ENCODE measurements around the gene TIMP2.

TIMP2 gene

DNA sequence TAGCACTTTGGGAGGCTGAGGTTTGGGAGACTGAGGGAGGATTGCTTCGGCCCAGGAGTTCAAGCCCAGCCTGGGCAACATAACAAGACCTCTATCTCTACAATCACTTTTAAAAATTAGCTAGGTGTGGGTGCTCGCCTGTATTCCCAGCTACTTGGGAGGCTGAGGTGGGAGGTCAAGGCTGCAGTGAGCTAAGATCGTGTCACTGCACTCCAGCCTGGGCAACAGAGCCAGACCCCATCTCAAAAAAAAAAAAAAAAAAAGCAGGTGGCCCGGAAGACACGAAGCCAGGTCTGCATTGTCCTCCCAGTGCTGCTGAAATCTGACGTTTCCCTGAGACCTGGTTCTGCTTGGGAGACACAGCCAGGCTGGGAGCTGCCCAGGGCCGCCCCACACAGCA lies 18.8 kb upstream of the TIMP2 start:
- H3K4me1 ChIP-seq (ENCODE audit: insufficient read depth, low read length): no peaks in the 10 kb centered on the region; the same call in 1 of the 2 replicates
- H3K9ac ChIP-seq (ENCODE audit: low read depth, low read length): no peak overlapping the region
- H3K36me3 ChIP-seq (ENCODE audit: insufficient read depth, low read length): no peaks in the 10 kb centered on the region
- no peak overlapping the region for H3K4me3 ChIP-seq (ENCODE audit: low read length)
- no peak overlapping the region for H3K27ac ChIP-seq (ENCODE audit: low read depth, low read length)
- WGBS: 92% methylated on average over 5 of the region's 7 CpGs
- no peaks in the 10 kb centered on the region for H3K9me3 ChIP-seq (ENCODE audit: insufficient read depth, low read depth, low read length)
- no peaks in the 10 kb centered on the region for H3K27me3 ChIP-seq (ENCODE audit: insufficient read depth, low read length)

DNA sequence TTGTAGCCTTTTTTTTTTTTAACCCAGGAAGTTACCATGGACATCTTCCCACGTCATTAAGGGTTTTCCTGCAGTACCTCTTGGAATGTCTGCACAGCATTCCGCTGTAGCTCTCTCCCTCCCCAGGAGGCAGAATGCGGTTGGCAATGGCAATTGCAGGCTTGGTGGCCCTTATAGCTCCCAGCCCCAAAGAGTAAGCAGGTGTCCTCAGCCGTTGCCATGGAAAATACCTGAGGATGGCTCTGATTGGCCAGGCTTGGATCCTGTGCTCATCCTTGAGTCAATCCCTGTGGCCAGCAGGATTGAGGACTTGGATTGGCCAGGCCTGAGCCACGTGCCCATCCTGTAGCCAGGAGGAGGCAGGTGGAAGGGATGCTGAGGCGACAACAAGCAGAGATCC lies 15.5 kb upstream of the TIMP2 start:
- H3K4me1 ChIP-seq (ENCODE audit: insufficient read depth, low read length): no peaks in the 10 kb centered on the region
- no peak overlapping the region for H3K4me3 ChIP-seq (ENCODE audit: low read length)
- no peak overlapping the region for H3K27ac ChIP-seq (ENCODE audit: low read depth, low read length)
- WGBS: 66% methylated on average over 6 of the region's 6 CpGs
- no peak overlapping the region for H3K9ac ChIP-seq (ENCODE audit: low read depth, low read length)
- no peaks in the 10 kb centered on the region for H3K27me3 ChIP-seq (ENCODE audit: insufficient read depth, low read length)
- H3K36me3 ChIP-seq (ENCODE audit: insufficient read depth, low read length): no peaks in the 10 kb centered on the region
- H3K9me3 ChIP-seq (ENCODE audit: insufficient read depth, low read depth, low read length): no peaks in the 10 kb centered on the region

DNA sequence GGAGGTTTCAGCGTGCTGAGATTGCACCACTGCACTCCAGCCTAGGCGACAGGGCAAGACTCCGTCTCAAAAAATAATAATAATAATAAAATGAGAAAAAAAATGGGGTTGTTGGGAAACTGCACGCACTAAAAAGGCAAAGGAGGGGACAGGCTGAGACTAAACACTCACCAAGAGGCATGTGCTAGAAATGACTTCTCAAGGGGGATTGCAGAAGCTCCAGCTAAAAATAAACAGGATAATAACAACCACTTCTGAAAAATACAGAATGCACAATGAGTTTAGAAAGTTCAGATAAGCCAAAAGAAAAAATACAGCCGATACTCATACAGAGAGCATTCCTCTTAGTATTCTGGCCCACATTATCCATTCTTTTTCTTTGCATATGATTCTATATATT lies 15.1 kb upstream of the TIMP2 start:
- Histone ChIP-seq H3K36me3 (ENCODE audit: insufficient read depth, low read length) (no peaks in the 10 kb centered on the region), H3K9me3 (ENCODE audit: insufficient read depth, low read depth, low read length) (no peaks in the 10 kb centered on the region), H3K4me1 (ENCODE audit: insufficient read depth, low read length) (no peaks in the 10 kb centered on the region), H3K27me3 (ENCODE audit: insufficient read depth, low read length) (no peaks in the 10 kb centered on the region), H3K9ac (ENCODE audit: low read depth, low read length) (no peak overlapping the region), H3K4me3 (ENCODE audit: low read length) (no peak overlapping the region), H3K27ac (ENCODE audit: low read depth, low read length) (no peak overlapping the region)
- WGBS: 80% methylated on average over 3 of the region's 5 CpGs

DNA sequence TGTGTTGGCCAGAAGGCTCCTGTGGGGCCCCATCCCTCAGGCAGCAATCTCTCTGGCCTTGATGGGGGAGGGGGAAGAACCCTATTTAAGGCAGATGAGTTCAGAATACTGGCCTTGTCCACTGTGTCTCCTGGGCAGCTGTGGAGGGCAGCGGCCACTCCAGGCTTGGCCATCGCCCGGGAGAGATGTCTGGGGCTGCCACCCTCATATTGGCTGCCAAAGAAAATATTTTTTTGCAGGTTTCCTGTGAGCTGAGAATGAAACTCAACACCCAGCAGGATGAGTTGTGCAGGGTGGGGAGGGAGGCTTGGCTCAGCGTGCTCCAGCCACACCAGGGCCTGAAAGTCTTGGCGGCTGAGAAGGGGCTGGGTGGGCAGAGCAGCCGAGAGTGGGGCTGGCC lies 14.4 kb upstream of the TIMP2 start:
- no peak overlapping the region for H3K4me3 ChIP-seq (ENCODE audit: low read length)
- H3K9ac ChIP-seq (ENCODE audit: low read depth, low read length): no peak overlapping the region
- 92% methylated on average over 6 of the region's 6 CpGs for WGBS
- no peaks in the 10 kb centered on the region for H3K36me3 ChIP-seq (ENCODE audit: insufficient read depth, low read length)
- H3K27ac ChIP-seq (ENCODE audit: low read depth, low read length): no peak overlapping the region
- peaks cover under 1% of the 10 kb centered on the region; the same call in 1 of the 2 replicates for H3K4me1 ChIP-seq (ENCODE audit: insufficient read depth, low read length)
- no peaks in the 10 kb centered on the region for H3K9me3 ChIP-seq (ENCODE audit: insufficient read depth, low read depth, low read length)
- H3K27me3 ChIP-seq (ENCODE audit: insufficient read depth, low read length): no peaks in the 10 kb centered on the region

DNA sequence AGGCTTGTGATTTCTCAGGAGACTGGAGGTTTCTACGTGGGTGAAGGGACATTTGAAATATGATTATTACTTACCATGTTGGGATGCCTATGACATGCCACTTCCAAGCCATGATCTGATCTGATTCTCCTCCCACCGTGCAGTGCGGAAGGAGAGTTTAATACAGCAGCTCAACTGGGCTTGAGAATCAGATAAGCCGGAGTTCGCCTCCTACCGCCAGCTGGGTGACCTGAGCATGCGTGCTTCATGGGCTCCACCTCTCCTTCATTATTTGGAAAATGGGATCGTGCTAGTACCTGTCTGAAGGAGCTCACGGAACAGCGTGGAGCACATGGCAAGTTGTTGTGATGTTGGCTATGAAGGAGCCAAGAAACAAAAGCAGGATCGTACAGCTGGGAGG lies 12.4 kb upstream of the TIMP2 start:
- no peak overlapping the region for H3K4me3 ChIP-seq (ENCODE audit: low read length)
- H3K4me1 ChIP-seq (ENCODE audit: insufficient read depth, low read length): peaks cover 12% of the 10 kb centered on the region; the same call in 1 of the 2 replicates
- 85% methylated on average over 11 of the region's 11 CpGs for WGBS

DNA sequence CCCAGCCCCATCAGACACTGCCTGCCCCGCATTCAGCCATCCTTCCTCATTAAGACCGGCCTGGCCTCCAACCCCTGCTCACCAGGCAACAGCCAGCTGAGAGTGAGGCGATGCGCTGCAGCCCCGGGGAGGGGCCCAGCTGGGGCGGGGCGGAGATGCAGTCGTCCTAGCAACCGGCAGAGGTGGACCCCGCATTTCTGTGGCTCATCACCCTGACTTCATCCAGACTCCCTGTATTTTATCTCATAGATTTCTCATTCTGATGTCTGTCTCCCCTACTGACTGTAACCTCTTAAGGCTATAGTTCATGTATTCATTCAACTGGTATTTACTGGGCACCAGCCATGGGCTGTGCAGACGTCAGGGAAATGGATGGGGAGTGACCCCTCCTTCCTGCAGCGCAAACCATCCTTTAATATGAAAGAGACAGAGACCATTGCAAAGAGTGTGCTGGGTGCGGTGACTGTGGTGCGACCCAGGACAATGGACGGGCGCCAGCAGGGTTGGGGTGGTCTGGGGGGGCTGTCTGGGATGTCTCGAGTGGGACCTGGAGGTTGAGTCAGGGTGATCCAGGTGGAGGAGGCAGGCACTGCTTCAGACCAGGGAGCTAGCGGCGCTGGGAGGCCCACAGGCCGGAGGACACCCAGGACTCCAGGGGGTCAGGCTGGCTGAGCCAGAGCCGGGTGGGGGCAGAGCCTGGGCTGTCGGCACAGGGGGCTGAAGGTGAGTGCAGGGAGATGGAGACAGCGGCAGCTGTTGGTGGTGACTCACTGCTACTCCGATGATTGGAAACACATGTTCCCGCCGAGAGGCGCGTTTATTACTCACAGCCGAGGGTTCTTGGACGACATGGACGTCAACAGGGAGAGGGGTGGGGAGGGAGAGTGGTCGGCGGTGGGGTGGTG lies 10.5 kb upstream of the TIMP2 start:
- Histone ChIP-seq H3K9me3 (ENCODE audit: insufficient read depth, low read depth, low read length) (no peaks in the 10 kb centered on the region), H3K9ac (ENCODE audit: low read depth, low read length) (no peak overlapping the region), H3K27me3 (ENCODE audit: insufficient read depth, low read length) (no peaks in the 10 kb centered on the region), H3K36me3 (ENCODE audit: insufficient read depth, low read length) (no peaks in the 10 kb centered on the region), H3K27ac (ENCODE audit: low read depth, low read length) (no peak overlapping the region), H3K4me1 (ENCODE audit: insufficient read depth, low read length) (peaks cover 12% of the 10 kb centered on the region; the same call in 1 of the 2 replicates), H3K4me3 (ENCODE audit: low read length) (no peak overlapping the region)
- 89% methylated on average over 33 of the region's 33 CpGs for WGBS

More for the DNA sequence above, 12.4 kb upstream of the TIMP2 start:
- Histone ChIP-seq H3K27me3 (ENCODE audit: insufficient read depth, low read length) (no peaks in the 10 kb centered on the region), H3K36me3 (ENCODE audit: insufficient read depth, low read length) (no peaks in the 10 kb centered on the region), H3K9ac (ENCODE audit: low read depth, low read length) (no peak overlapping the region), H3K9me3 (ENCODE audit: insufficient read depth, low read depth, low read length) (no peaks in the 10 kb centered on the region), H3K27ac (ENCODE audit: low read depth, low read length) (no peak overlapping the region)

DNA sequence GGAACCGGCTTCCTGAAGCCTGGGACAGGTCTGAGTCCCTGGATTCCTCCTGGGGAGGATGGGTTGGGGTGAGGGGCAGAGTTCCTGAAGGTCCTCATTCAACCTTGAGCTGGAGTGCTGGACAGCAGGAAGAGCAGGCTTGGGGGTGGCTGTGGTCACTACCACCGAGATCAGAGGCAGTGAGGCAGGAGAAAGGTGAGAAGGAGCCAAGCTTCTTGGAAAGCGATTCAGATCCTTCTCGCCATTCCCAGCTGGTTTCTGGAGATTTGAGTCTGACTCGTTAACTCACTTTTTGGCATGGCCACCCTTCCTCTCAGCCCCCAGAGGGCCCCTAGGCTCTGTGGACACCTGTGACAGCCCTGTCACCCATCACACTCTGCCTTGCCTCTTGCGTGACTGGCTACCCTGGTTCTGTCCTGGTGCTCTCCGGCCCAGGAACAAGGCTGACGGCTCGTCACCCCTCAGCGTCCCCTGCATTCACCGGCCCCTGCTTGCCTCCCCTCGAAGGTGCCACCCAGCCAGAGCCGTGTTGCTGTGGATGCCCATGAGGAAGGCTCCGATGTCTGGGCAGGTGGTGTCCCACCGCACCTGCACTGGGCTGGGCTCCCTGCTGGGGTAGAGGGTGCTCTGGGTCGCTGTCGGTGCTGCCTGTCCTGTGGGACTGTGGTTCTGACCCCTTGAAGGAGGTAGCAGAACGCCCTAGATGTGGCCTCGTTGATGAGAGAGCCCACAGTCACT lies 9.7 kb upstream of the TIMP2 start:
- WGBS: 84% methylated on average over 19 of the region's 19 CpGs
- Histone ChIP-seq H3K36me3 (ENCODE audit: insufficient read depth, low read length) (no peaks in the 10 kb centered on the region), H3K27me3 (ENCODE audit: insufficient read depth, low read length) (no peaks in the 10 kb centered on the region), H3K9me3 (ENCODE audit: insufficient read depth, low read depth, low read length) (no peaks in the 10 kb centered on the region), H3K27ac (ENCODE audit: low read depth, low read length) (no peak overlapping the region), H3K4me1 (ENCODE audit: insufficient read depth, low read length) (peaks cover 12% of the 10 kb centered on the region; the same call in 1 of the 2 replicates), H3K4me3 (ENCODE audit: low read length) (no peak overlapping the region), H3K9ac (ENCODE audit: low read depth, low read length) (no peak overlapping the region)

DNA sequence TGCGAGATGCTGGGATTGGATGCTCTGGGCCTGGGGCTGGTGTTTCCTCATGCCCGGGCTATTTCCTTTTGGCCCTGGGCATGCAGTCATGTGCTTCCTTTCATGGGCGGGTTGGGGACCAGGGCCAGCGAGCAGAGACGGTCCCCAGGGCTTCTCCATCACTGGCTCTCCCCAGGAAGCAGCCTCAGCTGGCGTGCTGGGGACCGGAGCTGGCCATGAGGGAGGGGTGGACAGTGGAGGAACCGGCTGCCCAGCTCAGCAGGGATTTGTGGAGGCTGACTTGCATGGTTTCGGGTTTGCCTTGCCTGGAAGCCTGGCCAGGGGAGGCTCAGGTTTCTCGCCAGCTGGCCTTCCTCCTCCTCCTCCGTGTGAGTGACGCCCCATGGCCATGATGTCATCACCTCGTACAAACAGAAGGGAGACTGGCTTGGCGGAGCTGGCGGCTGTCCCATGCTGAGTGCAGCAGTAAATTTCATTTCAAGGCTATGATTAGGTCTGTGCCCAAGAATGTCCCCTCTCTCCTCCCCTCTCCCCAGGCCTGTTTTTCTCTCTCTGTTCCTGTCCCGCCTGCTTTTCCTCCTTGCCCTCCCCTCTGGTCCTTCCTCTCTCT lies 8.9 kb upstream of the TIMP2 start:
- H3K4me1 ChIP-seq (ENCODE audit: insufficient read depth, low read length): peaks cover 12% of the 10 kb centered on the region; the same call in 1 of the 2 replicates
- no peak overlapping the region for H3K27ac ChIP-seq (ENCODE audit: low read depth, low read length)
- no peaks in the 10 kb centered on the region for H3K9me3 ChIP-seq (ENCODE audit: insufficient read depth, low read depth, low read length)
- no peak overlapping the region for H3K4me3 ChIP-seq (ENCODE audit: low read length)
- H3K27me3 ChIP-seq (ENCODE audit: insufficient read depth, low read length): no peaks in the 10 kb centered on the region
- H3K36me3 ChIP-seq (ENCODE audit: insufficient read depth, low read length): no peaks in the 10 kb centered on the region
- WGBS: 49% methylated on average over 16 of the region's 16 CpGs
- no peak overlapping the region for H3K9ac ChIP-seq (ENCODE audit: low read depth, low read length)

DNA sequence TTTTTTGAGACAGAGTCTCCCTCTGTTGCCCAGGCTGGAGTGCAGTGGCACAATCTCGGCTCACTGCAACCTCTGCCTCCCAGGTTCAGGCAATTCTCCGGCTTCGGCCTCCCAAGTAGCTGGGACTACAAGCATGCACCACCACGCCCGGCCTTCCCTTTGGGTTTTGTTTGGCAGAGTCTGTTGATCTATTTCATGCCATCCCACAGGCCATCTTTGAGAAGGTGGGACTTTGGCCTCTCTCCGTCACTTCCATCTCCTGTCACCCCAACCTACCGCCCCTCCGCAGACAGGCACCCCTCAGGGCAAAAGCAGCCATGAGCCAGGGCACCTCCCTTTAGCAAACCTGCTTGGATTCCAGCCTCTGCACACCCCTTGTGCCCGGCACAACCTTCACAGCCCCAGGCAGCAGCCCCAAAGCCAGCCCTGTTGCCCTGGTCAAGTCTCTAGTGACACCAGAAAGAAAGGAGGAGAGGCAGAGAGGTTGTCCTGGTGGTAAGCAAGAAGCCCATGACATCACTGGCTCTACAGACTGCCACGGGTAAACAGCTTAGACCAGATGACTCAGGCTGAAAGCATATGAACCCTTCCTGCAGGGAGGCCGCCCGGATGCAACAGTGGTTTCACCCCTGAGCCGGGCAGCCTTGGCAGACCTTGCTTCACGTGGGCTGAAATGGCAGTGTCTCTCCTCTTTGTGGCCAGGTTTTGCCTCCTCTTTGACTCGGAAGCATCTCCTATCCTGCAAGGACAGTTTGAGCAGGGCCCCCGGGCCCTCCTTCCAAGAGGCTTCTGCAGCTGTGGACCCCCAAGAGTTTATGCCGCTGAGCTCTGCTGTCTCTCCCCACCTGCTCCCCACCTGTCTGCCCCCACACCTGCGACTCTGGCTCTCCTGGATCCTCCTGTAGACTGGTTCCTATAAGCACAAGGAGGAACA lies 8.1 kb upstream of the TIMP2 start:
- Histone ChIP-seq H3K4me3 (ENCODE audit: low read length) (no peak overlapping the region), H3K27me3 (ENCODE audit: insufficient read depth, low read length) (no peaks in the 10 kb centered on the region), H3K27ac (ENCODE audit: low read depth, low read length) (no peak overlapping the region), H3K4me1 (ENCODE audit: insufficient read depth, low read length) (peaks cover 12% of the 10 kb centered on the region; the same call in 1 of the 2 replicates), H3K36me3 (ENCODE audit: insufficient read depth, low read length) (no peaks in the 10 kb centered on the region), H3K9me3 (ENCODE audit: insufficient read depth, low read depth, low read length) (no peaks in the 10 kb centered on the region), H3K9ac (ENCODE audit: low read depth, low read length) (no peak overlapping the region)
- 85% methylated on average over 18 of the region's 18 CpGs for WGBS

DNA sequence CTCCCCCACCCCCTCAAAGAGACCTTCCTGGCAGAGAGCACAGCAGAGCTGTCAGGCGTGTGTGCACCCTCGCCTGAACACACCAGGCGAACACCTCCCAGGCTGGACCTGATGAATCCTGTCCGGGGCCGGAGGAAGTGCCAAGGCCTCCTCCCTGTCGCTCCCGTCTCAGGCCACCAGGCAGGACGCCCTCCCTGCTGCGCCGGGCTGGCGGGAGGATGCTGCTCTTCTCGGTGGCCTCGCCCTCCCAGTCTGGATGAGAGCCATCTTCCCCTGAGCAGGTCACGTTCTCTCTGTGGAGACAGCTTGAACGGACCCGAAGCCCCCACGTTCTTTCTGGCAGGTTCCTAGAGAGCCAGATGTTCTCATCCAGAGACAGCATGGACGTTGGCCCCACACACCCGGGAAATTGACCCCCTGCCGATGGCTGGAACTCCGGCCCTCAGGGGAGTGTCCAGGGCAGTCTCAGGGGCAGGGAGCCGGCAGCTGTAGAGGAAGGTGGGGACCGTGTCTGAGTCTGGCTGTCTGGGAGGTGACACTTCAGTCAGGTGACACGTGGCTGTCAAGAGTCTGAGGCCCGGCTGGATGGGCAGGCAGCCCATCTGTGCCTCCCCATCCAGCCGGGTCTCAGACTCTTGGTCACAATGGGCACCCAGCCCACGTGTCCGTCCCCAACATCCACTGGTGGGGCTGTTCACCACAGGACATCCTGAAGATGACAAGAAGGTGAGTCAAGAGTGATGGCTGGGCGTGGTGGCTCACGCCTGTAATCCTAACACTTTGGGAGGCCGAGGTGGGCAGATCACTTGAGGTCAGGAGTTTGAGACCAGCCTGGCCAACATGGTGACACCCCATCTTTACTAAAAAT lies 5.0 kb upstream of the TIMP2 start:
- WGBS: 87% methylated on average over 31 of the region's 31 CpGs
- Histone ChIP-seq H3K9ac (ENCODE audit: low read depth, low read length) (no peak overlapping the region), H3K4me3 (ENCODE audit: low read length) (no peak overlapping the region), H3K27ac (ENCODE audit: low read depth, low read length) (no peak overlapping the region), H3K36me3 (ENCODE audit: insufficient read depth, low read length) (no peaks in the 10 kb centered on the region), H3K4me1 (ENCODE audit: insufficient read depth, low read length) (peaks cover 12% of the 10 kb centered on the region; the same call in 1 of the 2 replicates), H3K27me3 (ENCODE audit: insufficient read depth, low read length) (no peaks in the 10 kb centered on the region), H3K9me3 (ENCODE audit: insufficient read depth, low read depth, low read length) (no peaks in the 10 kb centered on the region)
